Ammon's horn (tissue), 1 donor: ENCODE measurements around the gene PC.
A peak's percentile ranks its signal among the peaks of the same experiment; 100 is the strongest.

Source experiments
- DNase-seq: peaks from one replicate; pipeline ENCODE4 v3.0.0-alpha.2; 2016; ENCODE audit warnings: low spot score

The PC gene

GRCh38 chr11:66912361-66912760 is 45.8 kb downstream of the PC start:
- no peak for DNase-seq

GRCh38 chr11:66910669-66911068 is 47.5 kb downstream of the PC start:
- DNase-seq: no peak

GRCh38 chr11:66910016-66910415 is 48.2 kb downstream of the PC start:
- DNase-seq: no peak

- no peak for DNase-seq
Observed at GRCh38 chr11:66909181-66909580, 49.0 kb downstream of the PC start.

GRCh38 chr11:66907751-66908630 is 50.2 kb downstream of the PC start:
- no peak for DNase-seq

GRCh38 chr11:66906061-66906733 is 52.0 kb downstream of the PC start:
- no peak for DNase-seq

- DNase-seq: no peak
Observed at GRCh38 chr11:66905631-66906030, 52.6 kb downstream of the PC start.

GRCh38 chr11:66904981-66905521 is 53.1 kb downstream of the PC start:
- peak; percentile 8 for DNase-seq

GRCh38 chr11:66904561-66904960 is 53.6 kb downstream of the PC start:
- DNase-seq: no peak

GRCh38 chr11:66904055-66904454 is 54.1 kb downstream of the PC start:
- no peak for DNase-seq

GRCh38 chr11:66902486-66903177 is 55.6 kb downstream of the PC start:
- no peak for DNase-seq

GRCh38 chr11:66901964-66902390 is 56.2 kb downstream of the PC start:
- no peak for DNase-seq

- DNase-seq: no peak
Observed at GRCh38 chr11:66894141-66894540, 64.0 kb downstream of the PC start.

GRCh38 chr11:66892911-66893310 is 65.3 kb downstream of the PC start:
- DNase-seq: no peak

- no peak for DNase-seq
Observed at GRCh38 chr11:66891851-66892660, 66.1 kb downstream of the PC start.

- DNase-seq: no peak
Observed at GRCh38 chr11:66889960-66890359, 68.2 kb downstream of the PC start.

- DNase-seq: no peak
Observed at GRCh38 chr11:66888282-66888681, 69.9 kb downstream of the PC start.

- no peak for DNase-seq
Observed at GRCh38 chr11:66887526-66887925, 70.7 kb downstream of the PC start.

GRCh38 chr11:66886671-66887221 is 71.4 kb downstream of the PC start:
- DNase-seq: no peak

GRCh38 chr11:66885950-66886440 is 72.2 kb downstream of the PC start:
- DNase-seq: no peak

GRCh38 chr11:66885469-66885868 is 72.7 kb downstream of the PC start:
- no peak for DNase-seq
